ENCODE measurements around the gene PREPL. TPM values are rescaled to one million over a fixed set of nuclear protein-coding genes. Genes with fewer than 3 reads are reported as not detected.

Gene PREPL
- total and polyA plus RNA-seq, 2 donors (not counting 1 experiment from before 2014, with no cell fraction given) = 5.5 to 34.0 TPM

Other genes with a start within 250 kb of the PREPL start
- 80.8 and 81.4 TPM in 2 replicates for gene PPM1B, start 192.6 kb downstream of the PREPL start, total RNA-seq
- 15.3 and 29.3 TPM in 2 replicates for gene PPM1B, start 192.6 kb downstream of the PREPL start, polyA plus RNA-seq
- 0.57 and 1.0 TPM in 2 replicates for gene SLC3A1, start 86.0 kb downstream of the PREPL start, total RNA-seq
- 0.33 and 0.73 TPM in 2 replicates for gene SLC3A1, start 86.0 kb downstream of the PREPL start, polyA plus RNA-seq
- 23.3 and 26.1 TPM in 2 replicates for gene CAMKMT, start 453 bp upstream of the PREPL start, total RNA-seq
- gene CAMKMT, start 453 bp upstream of the PREPL start, polyA plus RNA-seq = 6.2 and 9.3 TPM in 2 replicates

Data from B cell (primary cell).